ENCODE measurements around the gene IL18R1.
A peak's percentile ranks its signal among the peaks of the same experiment; 100 is the strongest.
"Not testable (repeated sequence)": the region's sequence is repeated elsewhere in the genome, so short reads cannot be mapped to it uniquely, and the experiment has no call there.

The IL18R1 gene, protein sequence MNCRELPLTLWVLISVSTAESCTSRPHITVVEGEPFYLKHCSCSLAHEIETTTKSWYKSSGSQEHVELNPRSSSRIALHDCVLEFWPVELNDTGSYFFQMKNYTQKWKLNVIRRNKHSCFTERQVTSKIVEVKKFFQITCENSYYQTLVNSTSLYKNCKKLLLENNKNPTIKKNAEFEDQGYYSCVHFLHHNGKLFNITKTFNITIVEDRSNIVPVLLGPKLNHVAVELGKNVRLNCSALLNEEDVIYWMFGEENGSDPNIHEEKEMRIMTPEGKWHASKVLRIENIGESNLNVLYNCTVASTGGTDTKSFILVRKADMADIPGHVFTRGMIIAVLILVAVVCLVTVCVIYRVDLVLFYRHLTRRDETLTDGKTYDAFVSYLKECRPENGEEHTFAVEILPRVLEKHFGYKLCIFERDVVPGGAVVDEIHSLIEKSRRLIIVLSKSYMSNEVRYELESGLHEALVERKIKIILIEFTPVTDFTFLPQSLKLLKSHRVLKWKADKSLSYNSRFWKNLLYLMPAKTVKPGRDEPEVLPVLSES

DNA sequence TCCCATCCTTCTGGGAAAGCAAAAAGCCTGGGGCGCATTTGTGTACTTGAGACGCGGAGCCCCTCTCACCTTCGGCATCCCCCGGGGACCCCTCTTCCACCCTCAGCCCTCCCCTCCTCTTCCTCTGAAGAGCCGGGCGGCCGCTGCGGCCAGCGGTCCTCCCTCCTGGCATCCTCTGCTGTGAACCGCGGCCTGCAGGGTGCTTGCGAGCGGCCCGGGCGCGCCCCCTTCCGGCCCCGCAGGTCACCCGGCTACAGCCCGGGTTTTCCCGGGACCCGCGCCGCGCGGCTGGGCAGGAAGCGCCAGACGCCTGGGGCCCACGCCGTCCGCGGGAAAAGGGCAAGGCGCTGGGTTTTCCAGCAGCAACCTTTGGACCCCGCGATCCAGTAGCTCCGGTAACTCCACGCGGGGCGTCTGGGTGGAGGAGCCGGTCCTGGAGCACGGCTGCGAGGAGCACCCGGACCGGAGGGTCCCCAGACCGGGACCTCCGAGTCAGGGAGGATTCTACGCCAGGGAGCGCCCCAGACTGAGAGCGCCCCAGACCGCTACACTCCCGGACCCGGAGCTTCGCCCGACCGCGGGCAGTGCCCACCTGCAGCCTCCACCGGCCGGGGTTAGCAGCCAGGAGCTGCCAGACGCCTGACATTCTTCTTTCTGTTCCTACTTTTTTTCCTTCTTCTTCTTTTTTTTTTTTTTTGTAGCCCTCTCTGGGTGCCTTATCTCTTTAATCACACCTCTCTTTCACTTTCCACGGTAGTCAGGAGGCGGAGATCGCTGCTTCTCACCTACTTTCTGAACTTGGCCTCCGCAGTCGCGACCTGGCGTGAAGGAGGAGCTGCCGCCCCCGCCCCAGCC is at the start of gene IL18R1:
IL18R1 (plus strand) TSS at position 271 of the 855 bp plus-strand sequence. CDS start 6,865 bp downstream, outside the sequence.
- peak; percentile 29 for DNase-seq (ENCODE audit: low read depth)

DNA sequence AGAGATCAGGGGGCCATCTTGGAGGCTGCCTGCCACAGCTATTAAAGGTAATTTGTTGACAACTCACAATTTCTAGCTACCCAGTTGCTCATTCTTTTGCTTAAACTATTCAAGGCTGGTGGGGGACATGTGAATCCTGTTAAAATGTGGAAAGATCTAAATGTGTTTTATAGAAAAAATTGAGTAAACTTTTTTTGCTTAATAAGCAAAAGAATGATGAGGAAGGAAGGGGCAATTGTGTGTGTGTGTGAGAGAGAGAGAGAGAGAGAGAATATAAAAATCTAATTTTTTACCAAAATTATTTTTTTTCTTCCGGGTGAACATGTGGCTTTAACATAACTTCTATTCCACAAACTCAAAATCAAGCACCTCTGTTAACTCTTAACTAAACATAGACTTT is 49.5 kb upstream of the IL18R1 start:
- no peak for DNase-seq (ENCODE audit: low read depth)

DNA sequence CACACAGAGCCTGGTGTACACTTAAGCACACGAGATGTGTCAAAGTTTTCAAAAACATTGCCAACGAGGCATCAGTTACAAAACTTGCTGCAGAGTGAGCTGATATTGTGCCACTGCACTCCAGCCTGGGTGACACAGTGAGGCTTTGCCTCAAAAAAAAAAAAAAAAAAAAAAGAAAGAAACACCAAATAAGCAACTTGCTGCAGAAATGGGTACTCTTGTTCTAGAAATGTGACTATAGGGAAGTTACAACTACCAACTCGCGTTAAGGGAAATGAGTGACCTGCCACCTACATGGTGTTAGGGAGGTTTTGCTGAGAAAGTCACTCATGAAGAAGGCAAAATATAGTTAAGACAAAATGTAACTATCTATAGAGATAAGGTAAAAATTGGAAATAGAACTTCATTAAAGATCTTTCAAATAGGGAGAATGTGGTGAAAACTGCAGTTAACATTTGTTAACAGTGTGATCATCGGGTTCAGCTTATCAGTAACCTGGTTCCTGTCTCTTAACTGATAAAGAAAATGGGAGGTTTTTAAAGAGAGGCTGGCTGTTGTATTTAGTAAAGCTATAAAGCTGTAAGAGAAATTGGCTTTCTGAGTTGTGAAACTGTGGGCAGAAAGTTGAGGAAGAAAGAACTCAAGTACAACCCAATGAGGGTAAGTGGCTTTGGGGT is 44.5 kb upstream of the IL18R1 start, which contains the start of gene IL1RL1:
IL1RL1 (plus strand) TSS at position 600 of the 677 bp plus-strand sequence. CDS start 26,702 bp downstream, outside the sequence.
- DNase-seq (ENCODE audit: low read depth), result no peak

DNA sequence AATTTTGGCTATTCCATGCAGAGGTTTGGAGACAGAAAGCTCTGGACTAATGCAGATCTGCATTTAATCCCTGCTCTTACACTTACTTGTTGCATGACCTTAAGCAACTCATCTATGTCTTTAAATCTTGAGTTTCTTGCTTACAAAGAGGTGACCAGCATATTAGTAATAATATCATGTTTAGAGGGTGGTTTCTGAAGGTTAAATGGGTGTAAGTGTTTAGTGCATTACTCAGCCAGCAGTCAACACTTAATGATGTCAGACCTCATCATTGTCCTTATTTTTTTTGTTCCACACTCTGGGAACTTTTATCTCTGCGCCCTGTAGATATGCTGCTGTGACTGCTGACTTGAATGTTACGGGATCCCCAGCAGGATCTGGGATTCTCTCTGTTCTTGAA is 42.6 kb upstream of the IL18R1 start:
- DNase-seq (ENCODE audit: low read depth), result no peak

DNA sequence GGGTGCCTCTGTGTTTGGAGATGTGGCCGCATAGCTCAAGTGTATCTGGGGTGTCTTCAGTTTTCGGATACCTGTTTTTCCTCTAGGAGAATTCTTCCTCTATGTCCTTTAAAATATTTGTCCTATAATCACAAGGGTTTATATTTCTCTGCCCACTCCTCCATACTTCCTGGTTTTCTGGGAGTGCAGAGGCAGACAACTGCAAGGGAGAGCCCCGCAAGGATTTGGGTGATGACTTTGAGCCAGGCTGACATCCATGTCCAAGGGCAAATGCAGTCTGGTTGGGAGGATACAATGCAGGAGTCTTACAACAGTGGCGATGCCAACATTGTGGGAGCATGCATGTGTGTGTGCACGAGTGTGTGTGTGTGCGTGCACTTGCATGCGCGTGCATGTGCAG is 42.1 kb upstream of the IL18R1 start:
- no peak for DNase-seq (ENCODE audit: low read depth)

DNA sequence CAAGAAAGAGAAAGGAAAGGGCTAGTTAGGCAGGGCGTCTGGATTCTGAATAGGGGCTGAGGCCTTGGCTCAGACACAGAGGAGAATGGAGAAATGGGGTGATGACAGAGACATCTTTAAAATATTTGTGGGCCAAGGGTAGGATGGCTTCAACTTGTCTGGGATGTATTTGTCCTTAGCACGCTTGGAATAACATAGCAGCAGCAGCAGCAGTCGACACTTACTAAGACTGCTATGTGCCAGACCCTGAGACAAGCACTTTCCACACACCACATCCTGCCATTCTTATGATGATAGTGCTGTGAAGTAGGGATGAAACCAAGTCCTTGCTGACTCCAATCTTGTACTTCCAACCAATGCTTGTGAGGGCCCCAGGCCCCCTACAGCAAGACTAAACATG is 41.6 kb upstream of the IL18R1 start:
- DNase-seq (ENCODE audit: low read depth), result no peak

DNA sequence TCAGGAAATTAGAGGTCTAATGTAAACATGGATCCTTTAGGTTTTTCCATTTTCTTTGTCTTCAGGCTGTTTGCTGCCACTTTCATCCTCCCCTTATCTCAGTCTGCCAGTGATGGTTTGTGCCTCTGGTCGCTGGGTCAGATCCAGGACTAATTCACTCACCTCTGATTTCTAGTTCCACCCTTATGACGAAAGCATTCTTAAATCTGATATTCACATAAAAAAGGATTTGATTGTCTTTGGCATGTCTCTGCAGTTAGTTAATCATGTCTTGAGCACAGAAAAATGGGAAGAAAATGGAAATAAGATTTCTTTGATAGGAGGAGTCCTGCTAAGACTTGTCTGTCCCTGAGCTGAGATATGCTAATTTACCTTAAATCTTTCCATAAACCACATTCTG is 39.7 kb upstream of the IL18R1 start:
- no peak for DNase-seq (ENCODE audit: low read depth)

DNA sequence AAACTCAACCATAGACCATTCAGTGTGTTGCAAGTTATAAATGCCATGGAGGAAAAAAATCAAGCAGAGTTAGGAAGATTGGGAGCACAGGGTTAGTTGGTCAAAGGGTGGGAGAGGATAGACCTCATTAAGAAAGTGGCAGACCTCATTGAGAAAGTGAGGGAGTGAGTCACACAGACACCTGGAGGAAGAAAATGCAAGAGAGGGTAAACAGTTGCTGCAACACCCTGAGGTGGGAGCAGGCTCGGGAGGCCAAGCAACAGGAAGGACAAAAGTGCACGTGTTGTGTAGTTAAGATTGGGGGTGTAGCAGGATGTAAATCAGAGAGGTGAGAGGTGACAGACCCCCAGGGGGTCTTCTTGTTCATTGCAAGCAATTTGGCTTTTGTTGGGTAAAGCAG is 37.9 kb upstream of the IL18R1 start:
- no peak for DNase-seq (ENCODE audit: low read depth)

DNA sequence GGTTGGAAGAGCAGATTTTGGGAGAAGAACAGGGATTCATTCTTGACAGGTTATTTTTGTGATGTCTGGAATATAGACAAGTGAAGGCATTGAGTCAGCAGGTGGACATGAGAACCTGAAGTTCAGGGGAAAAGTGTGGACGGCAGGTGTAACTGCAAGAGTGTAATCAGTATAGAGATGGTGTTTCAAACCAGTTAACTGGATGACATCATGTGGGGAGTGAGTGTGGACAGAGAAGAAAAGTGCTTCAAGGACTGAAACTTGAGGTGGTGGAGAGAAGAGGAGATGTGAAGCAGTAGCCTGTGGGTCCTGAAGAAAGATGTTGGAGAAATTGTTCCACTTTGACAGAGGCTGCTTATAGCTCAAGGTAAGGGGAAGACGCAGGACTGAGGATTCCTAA is 37.2 kb upstream of the IL18R1 start:
- DNase-seq (ENCODE audit: low read depth), result no peak

DNA sequence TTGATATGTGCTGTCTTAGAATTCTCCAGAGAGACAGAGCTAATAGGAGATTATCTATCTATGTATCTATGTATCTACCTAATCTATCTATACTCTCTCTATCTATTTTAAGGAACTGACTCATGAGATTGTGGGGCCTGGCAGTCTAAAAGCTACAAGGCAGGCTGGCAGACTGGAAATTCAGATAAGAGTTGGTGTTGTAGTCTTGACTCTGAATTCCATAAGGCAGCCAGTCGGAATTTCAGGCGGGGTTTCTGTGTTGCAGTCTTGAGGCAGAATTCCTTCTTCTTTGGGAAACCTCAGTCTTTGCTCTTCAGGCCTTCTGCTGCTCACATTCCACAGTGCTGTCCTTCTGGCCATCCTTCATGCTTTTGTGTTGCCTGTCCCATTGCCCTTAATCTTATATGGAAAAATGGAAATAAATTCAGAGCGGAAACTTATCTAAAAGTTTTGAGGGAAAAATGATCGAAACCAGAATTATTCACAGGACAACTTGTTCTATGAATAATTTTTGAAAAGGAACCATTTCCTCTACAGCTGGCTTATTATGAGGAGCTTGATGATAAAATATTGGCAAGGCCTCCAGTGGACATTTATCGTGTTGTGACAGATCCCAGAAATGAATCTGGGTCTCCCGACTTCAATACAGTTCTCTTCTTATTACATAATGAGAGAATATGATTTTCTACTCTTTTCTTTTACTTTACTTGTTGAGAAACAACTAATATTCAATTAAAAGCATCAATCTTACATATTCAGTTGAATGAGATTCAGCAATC is 33.5 kb upstream of the IL18R1 start:
- DNase-seq (ENCODE audit: low read depth), result no peak

DNA sequence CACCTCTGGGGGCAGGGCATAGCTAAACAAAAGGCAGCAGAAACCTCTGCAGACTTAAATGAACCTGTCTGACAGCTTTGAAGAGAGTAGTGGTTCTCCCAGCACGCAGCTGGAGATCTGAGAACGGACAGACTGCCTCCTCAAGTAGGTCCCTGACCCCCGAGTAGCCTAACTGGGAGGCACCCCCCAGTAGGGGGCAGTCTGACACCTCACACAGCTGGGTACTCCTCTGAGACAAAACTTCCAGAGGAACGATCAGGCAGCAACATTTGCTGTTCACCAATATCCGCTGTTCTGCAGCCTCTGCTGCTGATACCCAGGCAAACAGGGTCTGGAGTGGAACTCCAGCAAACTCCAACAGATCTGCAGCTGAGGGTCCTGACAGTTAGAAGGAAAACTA is 30.7 kb upstream of the IL18R1 start:
- DNase-seq (ENCODE audit: low read depth), result not testable (repeated sequence)

DNA sequence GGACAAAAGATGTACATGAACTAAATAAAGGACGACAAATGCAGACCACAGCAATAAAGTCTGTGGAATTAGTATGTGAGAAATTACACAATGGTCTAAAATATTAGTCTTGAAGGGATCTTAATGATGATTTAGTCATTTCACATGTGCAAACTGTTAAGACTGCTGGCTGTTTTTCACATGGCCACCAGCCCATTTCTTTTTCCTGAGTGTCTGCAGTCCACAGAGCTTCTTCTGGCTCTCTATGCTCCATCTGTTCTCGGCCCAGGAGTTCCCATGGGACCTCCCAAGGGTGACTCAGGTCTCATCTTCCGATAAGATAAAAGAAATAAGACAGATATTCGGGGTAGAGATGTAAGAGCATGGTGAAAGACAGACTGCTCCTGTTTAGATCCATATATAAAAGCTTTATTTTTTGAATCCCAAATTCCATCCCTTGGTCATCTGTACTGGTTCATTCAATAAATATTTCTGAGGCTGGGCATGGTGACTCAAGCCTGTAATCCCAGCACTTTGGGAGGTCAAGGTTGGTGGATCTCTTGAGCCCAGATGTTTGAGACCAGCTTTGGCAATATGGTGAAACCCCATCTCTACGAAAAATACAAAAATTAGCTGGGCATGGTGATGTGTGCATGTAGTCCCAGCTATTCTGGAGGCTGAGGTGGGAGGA is 24.1 kb upstream of the IL18R1 start:
- no peak for DNase-seq (ENCODE audit: low read depth)

DNA sequence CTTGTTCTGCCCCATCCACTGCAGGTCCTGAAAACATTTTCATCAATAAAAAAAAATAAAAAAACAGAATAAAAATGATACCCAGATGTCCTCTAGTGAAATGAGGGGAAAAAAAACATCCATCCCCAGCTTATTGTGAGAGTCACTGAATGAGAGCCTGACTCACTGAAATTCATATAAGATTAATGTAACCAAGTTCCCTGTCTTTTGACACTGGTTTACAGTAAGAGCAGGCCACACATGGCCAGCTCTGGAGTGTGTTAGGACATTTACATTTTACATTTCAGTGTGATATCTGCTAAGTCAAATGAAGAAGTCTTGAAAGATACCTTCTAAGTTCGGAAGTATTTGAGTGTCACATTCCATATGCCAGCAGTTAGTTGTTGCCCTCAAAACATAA is 21.1 kb upstream of the IL18R1 start:
- no peak for DNase-seq (ENCODE audit: low read depth)

DNA sequence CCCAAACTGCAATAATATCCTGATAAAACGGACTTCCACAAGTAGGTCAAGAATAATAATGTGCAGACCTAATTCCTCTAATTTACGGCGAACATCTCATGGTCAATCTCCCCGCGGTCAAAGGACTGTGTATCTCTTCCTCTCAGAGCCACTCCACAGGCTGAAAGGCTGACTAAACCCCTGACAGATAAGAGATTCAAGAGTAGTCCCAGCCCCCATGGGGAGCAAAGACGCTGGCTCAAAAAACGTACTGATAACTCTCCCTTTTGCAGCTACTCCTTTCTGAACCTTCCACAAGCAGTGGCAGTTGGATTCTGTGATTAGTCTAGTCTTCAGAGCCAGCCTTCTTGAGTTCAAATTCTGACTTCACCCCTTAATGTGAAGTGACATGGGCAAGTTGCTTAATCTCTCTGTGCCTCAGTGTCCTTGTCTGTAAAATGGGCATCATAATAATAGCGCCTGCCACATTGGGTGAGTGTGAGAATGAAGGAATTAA is 19.7 kb upstream of the IL18R1 start:
- no peak for DNase-seq (ENCODE audit: low read depth)

DNA sequence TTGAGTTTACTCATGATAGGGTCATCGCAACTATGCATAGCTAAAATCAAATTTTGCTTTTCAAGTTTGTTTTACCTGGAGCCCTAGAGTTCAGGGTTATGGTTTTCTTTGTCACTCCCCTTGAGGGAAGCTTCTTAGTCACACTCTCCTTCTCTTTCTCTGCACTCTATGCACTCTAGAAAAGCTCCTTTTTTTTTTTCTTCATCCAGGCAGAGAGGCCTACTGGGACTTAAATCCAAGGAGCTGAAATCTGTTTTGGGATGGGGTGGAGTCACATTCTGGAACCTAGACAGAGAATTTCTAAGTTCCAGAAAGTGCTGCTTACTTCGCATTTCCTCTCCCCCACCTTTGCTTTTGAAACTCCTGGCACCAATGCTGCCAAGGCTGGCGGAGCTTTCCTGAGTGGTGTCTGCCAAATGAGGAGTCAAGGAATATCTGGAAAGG is 19.1 kb upstream of the IL18R1 start:
- DNase-seq (ENCODE audit: low read depth), result no peak

DNA sequence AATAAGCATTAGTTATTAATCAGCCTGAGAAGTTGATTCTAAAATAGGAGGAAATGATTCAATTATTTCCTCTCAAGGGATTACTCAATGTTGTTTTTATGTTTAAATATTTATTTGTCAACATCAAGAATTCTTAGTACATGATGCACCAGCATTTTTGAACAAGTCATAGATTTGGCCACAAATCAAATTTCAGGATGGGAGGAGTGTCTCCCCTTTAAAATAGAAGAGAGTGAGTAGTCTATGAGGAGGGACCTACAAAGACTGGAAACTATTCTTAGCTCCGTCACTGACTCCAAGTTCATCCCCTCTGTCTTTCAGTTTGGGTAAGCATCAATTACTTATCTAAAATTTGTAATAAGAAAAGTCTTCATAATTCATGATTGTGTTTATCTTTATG is 18.6 kb upstream of the IL18R1 start:
- no peak for DNase-seq (ENCODE audit: low read depth)

DNA sequence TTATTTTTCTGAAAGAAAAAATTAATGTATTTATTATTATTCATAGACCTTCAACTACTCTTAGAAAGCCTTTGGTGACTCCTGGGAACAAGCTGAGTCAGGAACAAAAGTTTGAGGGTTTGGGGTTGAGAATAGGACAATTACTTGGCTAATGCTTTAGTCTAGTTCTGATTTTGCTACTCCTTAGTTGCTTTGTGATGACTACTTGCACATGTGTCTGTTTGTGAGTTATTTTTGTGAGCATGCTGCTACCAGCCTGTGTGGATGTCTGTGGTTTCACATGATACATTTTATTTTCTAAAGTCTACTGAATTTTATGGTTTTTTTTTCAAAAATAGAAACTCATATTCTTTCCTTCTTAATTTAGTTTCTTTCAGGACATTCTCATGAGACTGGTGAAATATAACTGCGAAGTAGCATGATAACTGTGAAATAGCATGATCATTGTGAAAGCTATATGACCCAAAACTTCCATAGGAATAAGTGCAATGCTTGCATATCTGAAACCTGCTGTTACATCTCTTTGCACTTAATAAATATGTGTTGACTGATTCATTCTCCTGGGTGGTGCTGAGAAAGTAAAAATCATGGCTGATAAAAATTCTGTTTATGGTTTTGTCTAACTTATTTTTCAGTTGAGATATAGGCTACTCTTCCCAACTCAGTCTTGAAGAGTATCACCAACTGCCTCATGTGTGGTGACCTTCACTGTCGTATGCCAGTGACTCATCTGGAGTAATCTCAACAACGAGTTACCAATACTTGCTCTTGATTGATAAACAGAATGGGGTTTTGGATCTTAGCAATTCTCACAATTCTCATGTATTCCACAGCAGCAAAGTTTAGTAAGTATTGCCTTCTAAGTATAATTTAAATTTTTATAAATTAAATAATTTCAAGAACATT is 17.9 kb upstream of the IL18R1 start:
- no peak for DNase-seq (ENCODE audit: low read depth)

DNA sequence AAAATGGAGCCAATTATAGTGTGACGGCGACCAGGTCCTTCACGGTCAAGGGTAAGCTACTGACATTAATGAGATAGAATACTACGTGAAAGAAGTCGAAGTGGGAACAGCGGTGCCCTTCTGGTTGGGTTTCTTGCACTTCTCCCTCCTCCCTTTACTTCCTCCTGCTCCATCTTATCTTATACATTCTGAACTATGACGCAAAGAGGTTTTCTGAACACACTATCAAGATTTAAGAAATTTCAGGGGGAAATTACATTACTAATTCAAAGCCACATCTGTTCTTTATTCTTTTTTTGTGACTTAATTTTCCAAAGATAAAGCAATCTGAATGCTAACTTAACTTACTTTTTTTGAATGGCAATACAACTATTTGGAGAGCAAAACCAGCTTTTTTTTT is 14.8 kb upstream of the IL18R1 start:
- no peak for DNase-seq (ENCODE audit: low read depth)

DNA sequence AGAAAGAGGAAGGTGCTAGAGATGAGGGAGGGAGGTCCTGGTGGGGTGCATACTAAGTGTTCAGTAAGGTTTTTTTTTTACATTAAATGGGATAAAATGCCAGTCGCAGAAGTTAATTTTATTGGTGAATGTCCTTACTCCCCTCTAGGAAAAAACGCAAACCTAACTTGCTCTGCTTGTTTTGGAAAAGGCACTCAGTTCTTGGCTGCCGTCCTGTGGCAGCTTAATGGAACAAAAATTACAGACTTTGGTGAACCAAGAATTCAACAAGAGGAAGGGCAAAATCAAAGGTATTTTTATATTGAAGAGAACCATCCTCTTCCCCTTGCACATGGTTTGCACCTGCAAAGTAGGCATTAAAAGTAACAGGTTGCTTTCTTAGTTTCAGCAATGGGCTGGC is 12.7 kb upstream of the IL18R1 start:
- DNase-seq (ENCODE audit: low read depth), result no peak

DNA sequence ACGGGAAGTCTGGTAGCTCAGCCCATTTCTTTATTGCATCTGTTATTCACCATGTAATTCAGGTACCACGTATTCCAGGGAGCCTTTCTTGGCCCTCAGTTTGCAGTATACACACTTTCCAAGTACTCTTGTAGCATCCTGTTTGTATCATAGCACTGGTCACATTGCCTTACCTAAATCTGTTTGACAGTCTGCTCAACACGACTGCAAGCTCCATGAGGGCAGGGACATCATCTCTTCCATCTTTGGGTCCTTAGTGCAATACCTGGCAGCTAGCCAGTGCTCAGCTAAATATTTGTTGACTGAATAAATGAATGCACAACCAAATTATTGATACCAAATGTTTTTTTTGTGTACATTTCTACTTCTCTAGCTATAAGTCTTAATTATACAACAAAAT is 11.2 kb upstream of the IL18R1 start:
- no peak for DNase-seq (ENCODE audit: low read depth)
